HG03196 (cell line): ENCODE measurements around the gene YIF1B.
"Not testable (repeated sequence)": the region's sequence is repeated elsewhere in the genome, so short reads cannot be mapped to it uniquely, and the experiment has no call there.

Experiments
- ATAC-seq: cut with Tn5 transposase; IDR thresholded peaks from one replicate; pipeline ENCODE4 v1.9.1; 2021; ENCODE audit not compliant: unreplicated experiment

YIF1B gene, protein sequence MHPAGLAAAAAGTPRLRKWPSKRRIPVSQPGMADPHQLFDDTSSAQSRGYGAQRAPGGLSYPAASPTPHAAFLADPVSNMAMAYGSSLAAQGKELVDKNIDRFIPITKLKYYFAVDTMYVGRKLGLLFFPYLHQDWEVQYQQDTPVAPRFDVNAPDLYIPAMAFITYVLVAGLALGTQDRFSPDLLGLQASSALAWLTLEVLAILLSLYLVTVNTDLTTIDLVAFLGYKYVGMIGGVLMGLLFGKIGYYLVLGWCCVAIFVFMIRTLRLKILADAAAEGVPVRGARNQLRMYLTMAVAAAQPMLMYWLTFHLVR

DNA sequence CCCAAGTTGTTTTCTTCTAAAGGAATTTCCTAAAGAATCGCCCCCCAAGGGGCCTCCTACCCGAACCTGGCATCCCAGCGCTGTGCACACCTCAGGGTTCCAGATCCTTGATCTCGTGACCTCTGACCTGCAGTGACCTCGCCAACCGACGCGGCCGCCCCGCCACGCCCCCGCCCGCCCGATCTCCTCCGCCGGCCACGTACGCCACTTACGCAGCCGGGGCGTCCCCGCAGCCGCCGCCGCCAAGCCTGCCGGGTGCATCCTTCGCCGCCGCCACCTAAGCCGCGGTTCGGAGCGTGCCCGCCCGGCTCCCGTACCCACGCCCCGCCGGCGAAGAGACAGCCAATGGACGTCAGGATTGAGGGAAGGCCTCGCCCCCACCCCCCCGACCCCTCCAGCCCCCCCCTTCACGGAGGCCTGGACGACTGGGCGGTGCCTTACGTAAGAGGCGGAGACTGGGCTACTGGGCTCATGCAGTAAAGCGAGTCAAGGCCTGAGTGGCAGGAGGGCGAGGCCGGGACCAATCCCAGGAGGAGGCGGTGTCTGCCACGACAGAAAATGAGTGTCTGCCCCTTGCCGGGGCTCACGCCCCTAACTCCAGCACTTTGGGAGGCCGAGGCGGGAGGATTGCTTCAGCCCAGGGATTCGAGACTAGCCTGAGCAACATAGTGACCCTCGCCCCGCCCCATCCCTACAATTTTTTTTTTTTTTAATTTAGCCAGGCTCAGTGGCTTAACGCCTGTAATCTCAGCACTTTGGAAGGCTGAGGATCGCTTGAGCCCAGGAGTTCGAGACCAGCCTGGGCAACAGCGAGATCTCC lies at the start of gene YIF1B:
TSS of gene YIF1B (minus strand) at position 291 of the 820 bp plus-strand sequence. CDS start at position 261, 30 bp downstream.
- peak; percentile 81 for ATAC-seq

DNA sequence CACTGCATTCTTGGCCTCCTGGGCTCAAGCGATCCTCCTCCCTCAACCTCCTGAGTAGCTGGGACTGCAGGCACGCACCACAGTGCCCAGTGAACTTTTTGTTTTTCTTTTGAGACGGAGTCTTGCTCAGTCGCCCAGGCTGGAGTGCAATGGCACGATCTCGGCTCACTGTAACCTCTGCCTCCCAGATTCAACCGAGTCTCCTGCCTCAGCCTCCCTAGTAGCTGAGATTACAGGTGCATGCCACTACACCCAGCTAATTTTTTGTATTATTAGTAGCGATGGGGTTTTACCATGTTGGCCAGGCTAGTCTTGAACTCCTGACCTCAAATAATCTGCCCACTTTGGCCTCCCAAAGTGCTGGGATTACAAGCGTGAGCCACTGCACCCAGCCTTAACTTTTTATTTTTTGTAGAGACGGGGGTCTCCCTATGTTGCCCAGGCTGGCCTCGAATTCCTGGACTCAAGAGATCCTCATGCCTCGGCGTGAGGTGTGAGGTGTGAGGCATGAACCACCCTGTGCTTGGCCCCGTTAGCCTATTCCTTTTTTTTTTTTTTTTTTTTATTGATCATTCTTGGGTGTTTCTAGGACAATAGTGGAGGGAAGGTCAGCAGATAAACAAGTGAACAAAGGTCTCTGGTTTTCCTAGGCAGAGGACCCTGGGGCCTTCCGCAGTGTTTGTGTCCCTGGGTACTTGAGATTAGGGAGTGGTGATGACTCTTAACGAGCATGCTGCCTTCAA lies 47.4 kb upstream of the YIF1B start:
- not testable (repeated sequence) for ATAC-seq

DNA sequence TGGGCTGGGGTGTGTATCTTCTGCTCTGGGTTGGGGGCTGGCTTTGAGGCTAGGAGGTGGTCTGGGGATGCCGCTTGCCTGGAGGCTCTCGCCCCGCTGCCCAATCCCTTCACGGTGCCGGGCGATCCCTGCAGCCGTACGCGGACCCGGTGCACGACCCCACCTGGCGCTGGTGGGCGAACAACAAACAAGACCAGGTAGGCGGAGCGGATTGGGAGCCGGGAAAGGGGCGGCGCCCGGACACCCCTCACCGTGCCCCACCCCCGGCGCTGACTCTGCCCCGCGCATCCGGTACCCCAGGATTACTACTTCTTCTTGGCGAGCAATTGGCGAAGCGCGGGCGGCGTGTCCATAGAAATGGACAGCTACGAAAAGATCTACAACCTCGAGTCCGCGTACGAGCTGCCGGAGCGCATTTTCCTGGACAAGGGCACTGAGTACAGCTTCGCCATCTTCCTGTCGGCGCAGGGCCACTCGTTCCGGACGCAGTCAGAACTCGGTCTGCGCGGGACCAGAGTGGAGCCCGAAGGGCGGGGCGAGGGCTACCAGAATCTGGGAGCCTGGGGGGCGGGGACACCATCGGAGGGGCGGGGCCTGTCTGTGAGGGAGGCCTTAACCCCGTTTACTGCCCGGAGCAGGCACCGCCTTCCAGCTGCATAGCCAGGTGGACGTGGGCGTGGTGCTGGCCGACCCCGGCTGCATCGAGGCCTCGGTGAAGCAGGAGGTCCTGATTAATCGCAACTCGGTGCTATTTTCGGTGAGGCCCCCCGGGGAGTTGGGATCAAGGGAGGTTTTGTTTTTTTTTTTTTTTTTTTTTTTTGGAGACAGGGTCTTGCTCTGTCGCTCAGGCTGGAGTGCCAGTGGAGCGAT lies 46.6 kb upstream of the YIF1B start:
- ATAC-seq: no peak

DNA sequence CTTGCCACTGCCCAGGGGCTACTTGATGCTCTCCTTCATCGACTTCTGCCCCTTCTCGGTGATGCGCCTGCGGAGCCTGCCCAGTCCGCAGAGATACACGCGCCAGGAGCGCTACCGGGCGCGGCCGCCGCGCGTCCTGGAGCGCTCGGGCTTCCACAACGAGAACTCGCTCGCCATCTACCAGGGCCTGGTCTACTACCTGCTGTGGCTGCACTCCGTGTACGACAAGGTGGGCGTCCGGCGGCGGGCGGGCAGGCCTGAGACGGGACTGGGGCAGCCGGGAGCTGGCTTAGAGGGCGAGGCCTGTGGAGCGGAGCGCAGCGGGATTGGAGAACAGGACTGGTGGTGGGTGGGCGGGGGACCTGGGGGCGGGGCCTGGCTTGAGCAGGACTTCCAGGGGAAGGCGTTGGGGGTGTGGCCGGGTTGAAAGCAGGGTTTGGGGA lies 45.9 kb upstream of the YIF1B start:
- ATAC-seq: no peak

DNA sequence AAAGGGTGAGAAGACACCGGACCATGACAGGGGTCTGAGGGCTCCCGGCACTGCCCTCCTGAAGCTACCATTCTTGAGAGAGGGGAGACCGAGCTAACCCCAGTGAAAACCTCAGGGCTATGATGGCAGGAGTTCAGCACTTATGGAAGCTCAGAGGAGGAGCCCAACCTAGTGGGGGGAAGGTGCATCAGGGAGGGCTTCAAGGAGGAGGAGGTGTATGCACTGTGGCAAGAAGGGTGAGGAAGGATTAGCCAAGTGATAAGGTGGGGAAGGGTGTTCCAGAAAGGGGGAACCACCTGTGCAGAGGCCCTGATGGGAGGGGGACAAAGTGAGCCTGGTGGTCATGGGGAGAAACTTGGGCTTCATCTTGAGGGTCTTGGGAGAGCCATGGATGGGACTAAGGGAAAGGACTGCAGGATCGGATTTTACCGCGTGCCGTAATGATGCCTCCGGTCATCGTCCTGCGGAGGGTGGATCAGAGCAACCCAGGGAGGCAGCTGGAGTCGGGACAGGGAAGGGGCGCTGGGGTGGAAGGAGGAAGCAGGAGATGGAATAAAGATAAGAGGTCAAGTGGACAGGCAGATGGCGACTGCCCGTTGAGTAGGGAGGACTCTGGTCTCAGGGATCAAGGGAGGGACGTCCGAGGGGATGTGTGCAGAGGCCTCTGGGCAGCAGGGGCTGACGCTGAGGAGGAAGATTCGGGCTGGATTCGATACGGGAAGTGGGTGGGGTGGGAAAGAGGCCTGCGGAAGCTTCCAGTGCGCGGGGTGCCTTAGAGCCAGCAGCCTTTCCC lies 45.3 kb upstream of the YIF1B start:
- no peak for ATAC-seq

DNA sequence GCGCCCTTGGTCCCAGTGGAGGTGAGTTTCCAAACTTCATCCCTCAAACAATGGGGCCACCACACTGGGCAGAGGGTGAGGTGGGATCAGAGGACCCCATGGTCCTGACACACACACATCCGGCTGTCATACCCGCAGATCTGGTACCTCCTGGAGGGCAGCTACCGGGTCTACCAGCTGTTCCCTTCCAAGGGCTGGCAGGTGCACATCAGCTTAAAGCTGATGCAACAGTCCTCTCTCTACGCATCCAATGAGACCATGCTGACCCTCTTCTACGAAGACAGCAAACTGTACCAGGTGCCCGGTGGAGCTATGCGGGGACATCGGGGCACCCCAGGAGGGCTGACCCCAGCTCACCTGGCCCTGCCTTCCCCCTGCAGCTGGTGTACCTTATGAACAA lies 44.6 kb upstream of the YIF1B start:
- ATAC-seq: no peak

DNA sequence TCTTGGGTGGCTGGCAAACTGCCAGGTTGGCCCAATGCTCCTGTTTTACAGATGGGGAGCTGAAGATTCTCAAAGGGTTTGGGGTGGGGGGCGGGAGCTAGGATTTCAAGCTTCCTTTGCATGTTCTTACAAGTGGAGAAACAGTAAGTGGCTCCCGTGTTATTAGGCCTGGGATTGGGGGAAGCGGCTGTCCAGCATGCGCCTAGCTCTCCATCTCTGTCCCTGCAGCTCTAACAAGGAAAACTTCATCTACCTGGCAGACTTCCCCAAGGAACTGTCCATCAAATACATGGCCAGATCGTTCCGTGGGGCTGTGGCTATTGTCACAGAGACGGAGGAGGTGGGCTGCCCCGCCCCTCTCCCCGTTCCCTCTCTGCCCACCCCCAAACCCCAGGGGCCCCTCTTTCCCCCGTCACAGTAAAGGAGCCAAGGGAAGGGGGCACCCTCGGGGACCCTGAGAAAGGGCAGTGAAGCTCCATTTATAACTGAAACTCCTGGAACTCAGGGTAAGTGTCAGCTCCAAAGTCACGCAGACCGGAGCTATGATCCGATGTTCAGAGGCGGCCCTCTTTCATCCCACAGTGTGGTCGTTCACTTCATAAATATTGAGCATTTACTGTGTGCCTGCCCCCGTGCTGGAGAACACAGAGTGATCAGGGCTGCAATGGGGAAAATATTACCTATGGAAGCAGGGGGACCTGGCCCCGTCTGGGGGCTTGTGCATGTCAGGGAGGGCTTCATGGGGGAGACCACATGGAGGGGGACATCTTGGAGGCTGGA lies 43.7 kb upstream of the YIF1B start:
- no peak for ATAC-seq

DNA sequence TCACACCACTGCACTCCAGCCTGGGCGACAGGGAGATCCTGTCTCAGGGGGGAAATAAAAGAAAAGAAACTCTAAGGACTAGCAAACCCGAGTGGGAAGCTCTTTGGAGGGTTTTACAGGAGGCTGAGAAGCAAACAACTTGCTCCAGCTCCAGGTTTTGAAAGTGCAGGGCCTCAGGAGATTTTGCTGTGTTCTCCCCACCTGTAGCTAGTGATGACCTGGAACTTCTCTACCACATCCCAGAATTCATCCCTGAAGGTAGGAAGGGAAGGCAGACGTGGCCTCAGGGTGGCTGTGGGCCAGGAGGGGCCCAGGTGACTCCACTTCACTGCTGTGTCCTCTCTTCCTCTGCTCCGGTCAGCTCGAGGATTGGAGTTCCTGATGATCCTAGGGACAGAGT lies 42.3 kb upstream of the YIF1B start:
- ATAC-seq: no peak

DNA sequence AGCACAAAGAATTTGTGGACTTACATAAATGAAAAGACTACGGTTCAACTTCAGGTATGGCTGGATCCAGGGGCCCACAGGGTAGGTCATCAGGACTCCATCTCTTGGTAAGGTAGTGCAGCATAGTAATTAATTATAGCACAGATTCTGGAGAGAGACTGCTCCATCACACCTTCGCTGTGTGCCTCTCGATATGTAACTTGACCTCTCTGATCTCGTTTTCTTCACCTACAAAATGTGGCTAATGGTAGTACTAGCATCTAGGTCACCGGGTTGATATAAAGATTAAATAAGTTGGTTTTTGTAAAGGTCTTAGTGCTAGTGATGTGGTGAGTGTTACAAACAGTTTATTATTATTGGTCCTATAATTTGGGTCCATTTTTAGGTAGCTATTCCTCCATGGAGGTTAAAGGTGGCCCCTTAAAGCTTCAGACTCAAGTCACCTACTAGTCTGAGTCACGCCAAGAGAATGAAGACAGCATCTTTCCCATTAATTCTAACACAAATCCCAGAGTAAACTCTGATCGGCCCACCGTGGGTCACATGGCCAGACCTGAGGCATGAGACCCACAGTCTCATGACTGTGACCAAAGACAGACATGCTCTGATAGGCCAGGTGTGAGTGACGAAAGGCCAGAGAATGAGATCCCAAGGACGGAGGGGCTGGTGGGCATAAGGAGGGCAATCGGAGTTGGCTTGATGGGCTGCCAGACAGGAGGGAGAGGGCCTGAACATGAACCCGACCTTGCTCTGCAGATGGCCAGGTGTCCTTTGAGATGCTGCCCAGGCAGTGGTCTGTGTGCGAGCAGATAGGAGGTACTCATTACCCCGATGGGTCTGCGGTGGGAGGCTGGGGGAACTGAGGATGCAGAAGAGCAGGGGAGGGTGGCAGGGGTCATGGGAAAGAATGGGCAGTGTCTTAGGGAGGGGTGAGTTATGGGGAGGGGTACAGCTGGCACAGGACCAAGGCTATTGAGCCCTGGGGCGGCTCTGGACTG lies 40.3 kb upstream of the YIF1B start:
- ATAC-seq: no peak

DNA sequence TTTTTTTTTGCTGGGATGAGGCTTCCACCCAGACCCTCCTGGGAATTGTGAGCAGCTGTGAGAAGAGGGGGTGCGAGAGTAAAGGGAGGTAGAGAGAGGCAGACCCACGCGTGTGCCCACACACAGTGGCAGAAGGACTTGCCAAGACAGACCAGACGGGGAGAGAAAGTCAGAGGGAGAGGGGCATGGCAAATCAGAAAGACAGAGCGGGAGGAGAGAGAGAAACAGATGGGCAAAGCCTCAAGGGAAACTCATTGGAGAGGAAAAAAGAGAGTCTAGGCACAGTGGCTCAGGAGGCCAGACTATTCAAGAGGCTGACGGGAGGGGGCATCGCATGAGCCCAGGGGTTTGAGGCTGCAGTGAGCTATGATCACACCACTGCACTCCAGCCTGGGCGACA lies 36.9 kb upstream of the YIF1B start:
- ATAC-seq: no peak

DNA sequence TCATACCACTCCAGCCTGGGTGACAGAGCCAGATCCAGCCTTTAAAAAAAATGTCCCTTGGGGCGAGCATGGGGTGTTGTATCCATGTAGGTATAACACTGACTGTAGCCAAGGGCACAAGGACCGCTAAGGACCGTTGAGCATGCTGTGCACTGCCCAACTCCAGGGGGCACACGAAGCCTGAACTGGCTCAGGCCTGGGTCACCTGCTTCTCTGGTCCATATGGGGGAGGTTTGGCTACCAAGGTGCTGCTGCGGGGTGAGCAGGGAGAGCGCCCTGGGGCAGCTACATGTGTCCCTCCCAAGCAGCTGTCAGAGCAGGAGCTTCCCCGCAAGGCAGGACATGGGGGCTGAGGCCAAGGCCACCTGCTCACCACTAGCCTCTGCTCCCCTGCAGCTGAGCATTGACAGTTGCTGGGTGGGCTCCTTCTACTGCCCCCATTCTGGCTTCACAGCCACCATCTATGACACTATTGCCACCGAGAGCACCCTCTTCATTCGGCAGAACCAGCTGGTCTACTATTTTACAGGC lies 36.2 kb upstream of the YIF1B start:
- no peak for ATAC-seq

DNA sequence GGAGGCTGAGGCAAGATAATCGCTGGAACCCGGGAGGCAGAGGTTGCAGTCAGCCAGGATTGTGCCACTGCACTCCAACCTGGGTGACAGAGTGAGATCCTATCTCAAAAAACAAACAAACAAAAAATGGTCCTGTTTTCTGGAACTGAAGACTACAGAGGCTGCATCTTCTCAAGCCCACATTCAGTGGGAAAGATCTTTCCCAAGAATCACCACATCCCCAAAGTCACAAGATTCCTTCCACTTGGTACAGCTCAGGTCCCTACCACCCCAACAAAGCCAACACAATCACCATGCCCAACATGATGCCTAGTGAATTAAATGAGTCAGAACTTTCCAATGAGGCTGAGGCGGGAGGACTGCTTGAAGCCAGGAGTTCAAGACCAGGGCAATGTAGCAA lies 35.1 kb upstream of the YIF1B start:
- no peak for ATAC-seq

DNA sequence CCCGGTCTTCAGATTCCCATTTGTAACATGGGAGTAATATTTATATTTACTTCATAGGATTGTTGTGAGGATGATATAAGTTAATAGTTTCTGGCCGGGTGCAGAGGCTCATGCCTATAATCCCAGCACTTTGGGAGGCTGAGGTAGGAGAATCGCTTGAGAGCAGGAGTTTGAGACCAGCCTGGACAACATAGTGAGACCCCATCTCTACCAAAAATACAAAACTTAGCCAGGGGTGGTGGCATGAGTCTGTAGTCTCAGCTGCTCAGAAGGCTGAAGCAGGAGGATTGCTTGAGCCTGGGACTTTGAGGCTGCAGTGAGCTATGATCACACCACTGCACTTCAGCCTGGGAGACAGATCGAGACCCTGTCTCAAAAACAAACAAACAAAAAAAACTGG lies 31.1 kb upstream of the YIF1B start:
- no peak for ATAC-seq

DNA sequence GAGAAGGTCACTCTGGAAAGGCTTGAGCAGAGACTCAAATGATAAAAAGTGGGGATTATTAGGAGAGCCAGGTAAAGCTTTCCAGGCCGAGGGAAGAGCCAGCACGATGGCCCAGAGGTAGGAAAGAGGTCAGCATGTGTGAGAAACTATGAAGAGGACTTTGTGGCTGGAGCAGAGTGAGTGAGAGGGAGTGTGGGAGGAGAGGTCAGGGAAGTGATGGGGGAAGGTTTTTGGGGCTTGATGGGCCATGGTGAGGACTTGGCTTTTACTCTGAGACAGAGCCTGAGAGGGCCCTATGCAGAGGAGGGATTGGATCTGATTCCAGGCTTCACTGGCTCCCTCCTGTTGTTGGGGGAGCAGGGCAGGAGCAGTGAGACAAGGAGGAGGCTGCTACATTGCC lies 25.2 kb upstream of the YIF1B start:
- ATAC-seq: no peak

DNA sequence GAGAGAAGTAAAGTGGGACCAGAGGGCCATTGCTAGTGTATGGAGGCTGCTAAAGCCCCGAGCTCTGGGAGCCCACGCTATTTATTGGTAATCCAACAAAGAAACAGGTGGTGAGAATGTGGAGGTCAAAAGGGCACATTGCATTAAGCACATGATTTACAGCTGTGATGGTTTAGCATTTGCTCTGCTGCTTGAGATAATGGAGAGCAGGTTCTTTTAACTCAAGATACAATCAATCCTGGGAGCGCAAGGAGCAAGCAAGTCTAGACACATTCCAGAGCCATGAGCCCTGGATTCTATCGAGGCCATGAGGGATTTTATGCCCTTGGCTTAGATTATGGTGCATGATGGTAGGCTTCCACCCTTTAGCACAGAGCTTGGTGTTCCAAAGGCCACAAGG lies 23.3 kb upstream of the YIF1B start:
- not testable (repeated sequence) for ATAC-seq

DNA sequence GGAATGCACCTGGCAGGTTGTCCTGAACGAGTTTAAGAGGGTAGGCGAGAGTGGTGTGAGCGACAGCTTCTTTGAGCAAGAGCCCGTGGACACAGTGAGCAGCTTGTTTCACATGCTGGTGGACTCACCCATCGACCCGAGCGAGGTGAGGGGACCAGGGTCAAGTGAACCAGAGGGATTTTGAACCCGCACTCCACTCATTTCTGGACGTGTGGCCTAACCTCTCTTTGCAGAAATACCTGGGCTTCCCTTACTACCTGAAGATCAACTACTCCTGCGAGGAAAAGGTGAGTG lies 21.6 kb upstream of the YIF1B start:
- no peak for ATAC-seq

DNA sequence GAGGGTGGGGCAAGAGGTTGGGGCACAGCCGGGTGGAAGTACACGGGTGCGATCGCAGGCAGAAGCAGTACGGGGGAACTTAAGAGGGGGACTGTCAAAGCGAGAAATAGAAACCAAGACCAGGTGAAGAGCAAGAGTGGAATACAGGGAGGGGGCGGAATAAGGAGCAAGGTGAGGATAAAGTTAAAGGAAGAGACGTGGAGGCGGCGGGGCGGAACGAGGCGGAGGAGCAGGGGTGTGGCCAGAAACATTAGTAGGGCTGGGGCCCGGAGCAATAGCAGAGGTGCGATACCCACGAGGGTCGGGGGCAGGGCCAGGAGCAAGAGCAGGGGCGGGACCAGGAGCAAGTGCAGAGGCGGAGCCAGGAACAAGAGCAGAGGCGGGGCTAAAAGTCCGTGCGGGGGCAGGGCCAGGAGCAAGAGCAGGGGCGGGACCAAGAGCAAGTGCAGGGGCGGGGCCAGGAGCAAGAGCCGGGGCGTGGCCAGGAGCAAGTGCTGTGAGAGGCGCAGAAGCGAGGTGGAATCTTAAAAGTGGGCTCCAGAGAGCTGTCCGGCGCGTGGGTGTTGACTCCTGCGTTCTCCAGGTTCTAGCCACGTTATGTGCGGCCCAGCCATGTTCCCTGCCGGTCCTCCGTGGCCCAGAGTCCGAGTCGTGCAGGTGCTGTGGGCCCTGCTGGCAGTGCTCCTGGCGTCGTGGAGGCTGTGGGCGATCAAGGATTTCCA lies 21.1 kb upstream of the YIF1B start:
- ATAC-seq: peak; percentile 56
